BLaER1 (cell line): ENCODE measurements around the gene IMMP2L.

Source experiments
- H3K27ac ChIP-seq: shearing (Covaris generic); formaldehyde crosslinking; 2 replicates; pipeline ENCODE4 v1.8.1; 2022
- H3K27me3 ChIP-seq: shearing (Covaris generic); formaldehyde crosslinking; 2 replicates; pipeline ENCODE4 v1.8.1; 2022
- H3K36me3 ChIP-seq: shearing (Covaris generic); formaldehyde crosslinking; 2 replicates; pipeline ENCODE4 v1.8.1; 2022
- H3K4me1 ChIP-seq: shearing (Covaris generic); formaldehyde crosslinking; 2 replicates; pipeline ENCODE4 v1.8.1; 2022
- H3K4me2 ChIP-seq: shearing (Covaris generic); formaldehyde crosslinking; 2 replicates; pipeline ENCODE4 v1.8.1; 2022
- H3K4me3 ChIP-seq: shearing (Covaris generic); formaldehyde crosslinking; 2 replicates; pipeline ENCODE4 v1.8.1; 2022
- H3K9ac ChIP-seq: shearing (Covaris generic); formaldehyde crosslinking; 2 replicates; pipeline ENCODE4 v1.8.1; 2022
- H3K9me3 ChIP-seq: shearing (Covaris generic); formaldehyde crosslinking; 2 replicates; pipeline ENCODE4 v1.8.1; 2022
- H4K20me1 ChIP-seq: shearing (Covaris generic); formaldehyde crosslinking; 2 replicates; pipeline ENCODE4 v1.8.1; 2022
- Cebpa-rat ChIP-seq: shearing (Covaris generic); IDR thresholded peaks from 2 replicates; pipeline ENCODE4 v1.8.1; 2022

IMMP2L gene

DNA sequence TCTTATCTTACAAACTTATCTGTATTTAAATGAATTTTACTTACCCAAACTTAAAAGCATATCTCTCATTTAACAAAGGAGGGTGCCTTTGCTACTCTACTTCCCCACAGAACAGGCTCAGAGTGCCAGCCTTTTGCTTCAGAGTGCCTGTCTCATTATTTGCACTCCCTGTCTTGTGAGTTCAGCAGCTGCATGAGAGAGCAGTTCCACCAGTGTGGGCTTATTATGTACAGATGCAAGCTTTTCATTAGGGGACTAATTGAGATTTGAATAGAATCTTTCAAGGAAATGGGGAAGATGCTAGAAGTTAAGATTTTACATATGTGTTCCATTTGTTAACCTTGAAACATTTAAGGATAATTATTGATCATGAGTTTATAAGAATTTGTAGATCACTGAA is 781.6 kb downstream of the IMMP2L start:
- no peak overlapping the region for H3K27ac ChIP-seq
- no peaks in the 10 kb centered on the region for H3K9me3 ChIP-seq
- no peaks in the 10 kb centered on the region for H3K4me1 ChIP-seq
- no peak for TF ChIP-seq Cebpa-rat
- no peak overlapping the region for H3K4me2 ChIP-seq
- H3K27me3 ChIP-seq = no peaks in the 10 kb centered on the region
- no peak overlapping the region for H3K9ac ChIP-seq
- no peaks in the 10 kb centered on the region for H3K36me3 ChIP-seq
- H4K20me1 ChIP-seq = no peaks in the 10 kb centered on the region
- H3K4me3 ChIP-seq = no peak overlapping the region

DNA sequence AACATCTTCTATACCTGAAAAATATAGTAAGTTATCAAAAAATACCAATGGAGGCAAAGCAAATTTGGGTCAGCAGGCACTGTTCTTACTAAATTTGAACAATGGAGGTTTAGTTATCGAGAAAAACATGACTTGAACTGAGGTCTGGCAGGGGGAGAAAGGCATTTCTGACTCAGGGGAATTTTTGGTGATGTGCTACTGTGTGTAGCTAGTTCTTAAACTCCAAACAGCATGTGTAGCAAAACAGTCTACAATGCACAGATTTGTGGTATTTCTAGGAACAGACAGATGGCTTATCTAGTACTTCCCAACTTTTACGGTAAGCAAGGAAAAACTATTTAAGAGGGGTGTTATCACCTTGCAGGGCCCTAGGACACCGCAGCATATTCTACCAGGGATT is 783.0 kb downstream of the IMMP2L start:
- H3K36me3 ChIP-seq = no peaks in the 10 kb centered on the region
- no peaks in the 10 kb centered on the region for H3K4me1 ChIP-seq
- no peaks in the 10 kb centered on the region for H3K27me3 ChIP-seq
- H3K4me3 ChIP-seq = no peak overlapping the region
- H4K20me1 ChIP-seq = no peaks in the 10 kb centered on the region
- no peak overlapping the region for H3K9ac ChIP-seq
- H3K27ac ChIP-seq = no peak overlapping the region
- H3K9me3 ChIP-seq = no peaks in the 10 kb centered on the region
- H3K4me2 ChIP-seq = no peak overlapping the region
- TF ChIP-seq Cebpa-rat = no peak

DNA sequence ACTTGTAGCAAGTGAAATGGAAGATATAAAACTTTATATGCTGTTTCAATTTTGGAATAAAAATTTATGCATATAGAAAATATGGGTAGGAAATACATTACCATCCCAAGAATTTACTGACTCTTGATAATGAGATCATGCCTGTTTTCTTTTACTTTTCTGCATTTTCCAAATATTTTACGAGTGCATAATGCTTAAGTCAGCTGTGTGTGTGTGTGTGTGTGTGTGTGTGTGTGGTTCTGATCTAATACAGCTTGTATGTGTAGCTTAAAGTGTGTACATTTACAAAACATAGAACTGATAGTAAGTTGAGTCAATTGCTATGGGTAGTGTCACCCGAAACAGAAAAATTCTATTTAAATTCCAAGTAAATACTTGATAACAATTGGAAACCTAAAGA is 787.2 kb downstream of the IMMP2L start:
- H4K20me1 ChIP-seq = no peaks in the 10 kb centered on the region
- H3K36me3 ChIP-seq = no peaks in the 10 kb centered on the region
- H3K27ac ChIP-seq = no peak overlapping the region
- H3K4me3 ChIP-seq = no peak overlapping the region
- no peak overlapping the region for H3K9ac ChIP-seq
- no peaks in the 10 kb centered on the region for H3K4me1 ChIP-seq
- H3K4me2 ChIP-seq = no peak overlapping the region
- no peaks in the 10 kb centered on the region for H3K27me3 ChIP-seq
- H3K9me3 ChIP-seq = no peaks in the 10 kb centered on the region
- TF ChIP-seq Cebpa-rat = no peak

DNA sequence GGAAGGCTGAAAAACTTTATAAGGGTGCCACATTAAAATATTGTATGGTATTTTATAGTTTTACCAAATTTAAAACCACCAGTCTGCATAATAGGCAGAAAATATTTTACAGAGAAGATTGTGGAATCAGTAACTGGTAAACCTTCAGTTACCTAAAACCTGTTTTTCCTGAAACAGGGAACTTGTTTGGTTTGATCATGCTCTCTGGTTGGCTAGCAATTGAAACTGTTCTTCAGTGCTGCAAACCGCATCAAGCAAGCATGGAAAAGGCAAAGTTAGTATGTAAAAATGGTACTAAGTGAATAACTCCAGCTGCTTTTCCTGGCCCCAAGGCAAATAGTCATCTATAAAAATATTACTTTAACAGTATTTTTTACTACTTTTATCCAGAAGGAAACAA is 788.2 kb downstream of the IMMP2L start:
- H3K27ac ChIP-seq = no peak overlapping the region
- no peaks in the 10 kb centered on the region for H3K9me3 ChIP-seq
- no peaks in the 10 kb centered on the region for H3K4me1 ChIP-seq
- H3K4me2 ChIP-seq = no peak overlapping the region
- no peaks in the 10 kb centered on the region for H3K27me3 ChIP-seq
- H3K9ac ChIP-seq = no peak overlapping the region
- no peak for TF ChIP-seq Cebpa-rat
- H3K4me3 ChIP-seq = no peak overlapping the region
- no peaks in the 10 kb centered on the region for H3K36me3 ChIP-seq
- no peaks in the 10 kb centered on the region for H4K20me1 ChIP-seq

DNA sequence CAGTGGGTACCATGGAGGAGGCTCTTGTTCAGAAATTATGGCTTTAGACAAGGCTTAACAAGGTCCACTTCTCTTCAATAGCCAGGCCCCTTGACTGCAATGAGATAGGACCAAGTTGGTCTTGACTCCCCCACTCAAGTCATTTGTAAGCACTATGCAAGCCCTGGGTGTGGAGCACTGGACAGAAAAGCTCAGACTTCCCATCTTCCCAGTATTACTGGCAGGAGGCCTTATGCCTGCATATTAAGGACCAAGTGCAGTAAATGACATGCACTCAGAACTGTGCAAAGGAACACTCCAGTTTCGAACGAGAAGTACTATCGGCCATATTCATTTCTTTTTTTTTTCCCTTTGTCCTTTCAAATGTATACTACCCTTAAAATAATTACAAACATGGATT is 789.7 kb downstream of the IMMP2L start:
- Histone ChIP-seq H3K4me3 (no peak overlapping the region), H3K4me2 (no peak overlapping the region), H3K4me1 (no peaks in the 10 kb centered on the region), H3K9me3 (no peaks in the 10 kb centered on the region), H3K27ac (no peak overlapping the region), H3K27me3 (no peaks in the 10 kb centered on the region), H3K9ac (no peak overlapping the region), H3K36me3 (no peaks in the 10 kb centered on the region), H4K20me1 (no peaks in the 10 kb centered on the region)
- no peak for TF ChIP-seq Cebpa-rat

DNA sequence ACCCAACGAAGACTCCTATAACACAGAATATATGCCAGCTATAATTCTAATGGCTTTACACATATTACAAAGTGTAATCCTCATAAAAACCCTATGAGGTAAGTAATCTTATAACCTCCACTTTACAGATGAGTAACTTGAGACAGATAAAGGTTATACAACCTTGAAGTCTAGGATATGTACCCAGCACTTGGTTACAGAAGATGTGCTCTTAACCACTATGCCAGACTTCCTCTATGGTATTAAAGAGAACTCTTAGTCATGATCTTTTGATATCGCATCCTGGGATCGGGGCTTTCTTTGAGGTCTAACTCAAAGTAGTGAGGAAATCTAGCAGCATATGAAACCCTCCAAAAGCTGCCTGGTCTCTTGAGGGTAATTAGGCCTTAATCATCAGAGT is 790.6 kb downstream of the IMMP2L start:
- Histone ChIP-seq H3K9ac (no peak overlapping the region), H3K36me3 (no peaks in the 10 kb centered on the region), H3K4me1 (no peaks in the 10 kb centered on the region), H3K9me3 (no peaks in the 10 kb centered on the region), H3K4me3 (no peak overlapping the region), H3K4me2 (no peak overlapping the region), H4K20me1 (no peaks in the 10 kb centered on the region), H3K27me3 (no peaks in the 10 kb centered on the region), H3K27ac (no peak overlapping the region)
- no peak for TF ChIP-seq Cebpa-rat

DNA sequence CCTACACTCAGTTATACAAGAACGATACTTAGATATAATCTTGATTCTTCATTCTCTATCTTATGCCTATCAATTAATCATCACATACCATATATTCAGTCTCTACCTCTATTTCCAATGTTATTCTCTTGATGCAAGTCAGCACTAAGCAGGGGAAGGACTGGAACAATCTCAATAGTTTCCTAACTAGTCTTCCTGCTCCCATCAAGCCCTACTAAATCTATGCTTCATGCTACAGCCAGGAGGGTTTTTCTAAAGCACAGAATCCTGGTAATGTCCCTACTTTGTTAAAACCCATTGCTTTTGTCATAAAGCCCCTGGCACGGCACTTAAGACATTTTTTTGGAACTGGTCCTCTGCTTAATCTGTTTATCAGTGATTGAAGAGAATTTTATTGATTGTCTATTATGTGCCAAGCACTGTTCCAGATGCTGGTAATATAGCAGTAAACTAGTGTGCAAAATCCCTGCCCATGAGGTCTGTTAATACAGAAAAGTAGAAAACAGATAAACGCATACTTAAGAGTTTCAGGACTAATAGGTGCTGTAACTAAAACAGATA is 794.7 kb downstream of the IMMP2L start:
- H3K9me3 ChIP-seq = no peaks in the 10 kb centered on the region
- no peaks in the 10 kb centered on the region for H3K4me1 ChIP-seq
- H4K20me1 ChIP-seq = no peaks in the 10 kb centered on the region
- no peak for TF ChIP-seq Cebpa-rat
- no peak overlapping the region for H3K9ac ChIP-seq
- no peak overlapping the region for H3K4me3 ChIP-seq
- H3K27ac ChIP-seq = no peak overlapping the region
- H3K36me3 ChIP-seq = no peaks in the 10 kb centered on the region
- H3K27me3 ChIP-seq = no peaks in the 10 kb centered on the region
- no peak overlapping the region for H3K4me2 ChIP-seq

DNA sequence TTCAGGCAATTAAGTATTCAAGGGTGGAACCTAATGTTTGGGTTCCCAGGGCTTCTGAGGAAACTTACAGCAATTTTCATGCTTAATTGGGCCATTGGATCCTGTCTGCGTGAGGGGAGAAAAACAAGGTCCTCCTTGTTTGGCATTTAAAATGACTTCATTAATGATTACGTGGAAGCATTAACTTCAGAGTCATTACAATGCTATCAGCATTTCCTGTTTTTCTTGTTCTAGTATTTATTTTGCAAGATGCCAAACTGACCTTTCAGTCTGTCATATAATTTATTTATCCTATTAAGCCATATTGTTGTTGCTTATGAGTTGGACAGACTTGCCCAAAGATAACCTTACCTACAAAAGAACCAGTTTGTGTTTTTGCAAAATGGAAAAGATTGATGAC is 795.4 kb downstream of the IMMP2L start:
- no peak overlapping the region for H3K9ac ChIP-seq
- H3K4me3 ChIP-seq = no peak overlapping the region
- no peaks in the 10 kb centered on the region for H3K27me3 ChIP-seq
- H3K4me2 ChIP-seq = no peak overlapping the region
- no peaks in the 10 kb centered on the region for H3K36me3 ChIP-seq
- H4K20me1 ChIP-seq = no peaks in the 10 kb centered on the region
- no peak overlapping the region for H3K27ac ChIP-seq
- no peaks in the 10 kb centered on the region for H3K4me1 ChIP-seq
- no peaks in the 10 kb centered on the region for H3K9me3 ChIP-seq
- TF ChIP-seq Cebpa-rat = no peak

DNA sequence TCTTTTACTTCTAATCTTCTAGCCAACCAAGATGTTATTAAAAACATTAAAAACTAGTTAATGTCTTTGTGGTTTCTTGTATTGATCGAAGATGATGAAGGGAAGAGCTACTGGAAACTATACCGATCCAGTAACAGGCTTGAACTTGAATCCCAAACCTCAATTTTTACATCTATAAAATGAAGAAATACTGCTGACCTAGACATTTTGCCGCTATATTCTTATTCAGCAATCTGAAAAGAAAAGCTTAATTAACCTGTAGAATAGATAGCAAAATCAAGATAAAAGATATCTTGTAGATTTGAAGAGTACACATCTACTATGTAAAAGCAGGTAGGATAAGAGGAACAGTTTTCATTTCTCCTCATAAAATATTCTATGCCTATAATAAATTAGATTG is 797.4 kb downstream of the IMMP2L start:
- Histone ChIP-seq H3K9ac (no peak overlapping the region), H3K4me3 (no peak overlapping the region), H3K27me3 (no peaks in the 10 kb centered on the region), H3K27ac (no peak overlapping the region), H3K4me2 (no peak overlapping the region), H4K20me1 (no peaks in the 10 kb centered on the region), H3K9me3 (no peaks in the 10 kb centered on the region), H3K4me1 (no peaks in the 10 kb centered on the region), H3K36me3 (no peaks in the 10 kb centered on the region)
- no peak for TF ChIP-seq Cebpa-rat

DNA sequence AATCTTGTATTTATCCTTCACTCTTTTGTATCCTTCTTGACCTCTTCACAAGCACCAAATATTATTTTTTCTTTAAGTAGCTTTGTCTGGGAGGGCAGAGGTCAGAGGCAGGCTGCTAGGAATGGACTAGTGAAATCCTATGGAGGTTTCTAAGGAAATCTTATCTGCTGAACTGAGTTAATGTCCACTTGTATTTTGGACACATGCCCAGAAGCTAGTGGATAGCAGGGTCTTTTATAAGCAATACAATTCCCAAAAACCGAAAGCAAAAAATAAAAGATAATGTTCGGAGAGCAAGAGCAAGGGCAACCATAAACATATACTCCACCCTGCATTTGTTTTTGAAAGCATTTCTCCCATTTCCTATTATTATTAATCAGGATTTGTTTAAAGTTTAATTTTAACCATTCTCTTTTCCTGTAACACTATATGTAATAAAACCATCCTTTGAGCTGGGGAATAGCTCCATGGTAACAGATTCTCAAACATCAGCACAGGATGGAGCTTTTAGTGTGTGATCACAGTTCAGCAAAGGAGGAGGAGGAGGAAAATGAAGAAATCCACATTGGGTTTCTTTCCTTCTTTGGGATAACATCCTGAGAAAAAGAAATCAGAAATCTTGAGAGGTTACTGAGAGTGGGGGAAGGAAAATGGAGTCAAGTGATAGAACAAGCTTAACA is 799.6 kb downstream of the IMMP2L start:
- Histone ChIP-seq H3K4me2 (no peak overlapping the region), H3K27ac (no peak overlapping the region)
- no peak for TF ChIP-seq Cebpa-rat

DNA sequence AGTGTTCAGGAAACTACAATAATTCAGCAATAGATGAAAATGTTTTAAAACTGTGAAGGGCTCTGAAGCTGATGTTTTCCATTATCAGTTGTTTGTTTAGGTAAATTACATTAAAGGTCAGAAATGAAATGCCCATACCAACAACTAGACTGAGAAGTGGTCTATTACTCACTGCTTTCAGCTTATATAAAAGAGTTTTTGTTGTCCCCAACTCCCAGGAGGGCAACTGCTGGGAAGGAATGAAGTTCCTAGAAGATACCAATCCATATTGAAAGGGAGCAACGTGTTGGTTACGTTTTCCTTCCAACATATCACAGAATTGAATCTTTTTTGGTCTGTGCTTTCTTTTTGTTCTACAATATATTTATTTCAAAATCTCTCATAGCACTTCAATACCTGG is 802.0 kb downstream of the IMMP2L start:
- H3K9ac ChIP-seq = no peak overlapping the region
- no peaks in the 10 kb centered on the region for H3K36me3 ChIP-seq
- H4K20me1 ChIP-seq = no peaks in the 10 kb centered on the region
- no peak for TF ChIP-seq Cebpa-rat
- H3K27ac ChIP-seq = no peak overlapping the region
- no peak overlapping the region for H3K4me3 ChIP-seq
- H3K4me1 ChIP-seq = no peaks in the 10 kb centered on the region
- no peaks in the 10 kb centered on the region for H3K27me3 ChIP-seq
- no peak overlapping the region for H3K4me2 ChIP-seq
- no peaks in the 10 kb centered on the region for H3K9me3 ChIP-seq

More for the DNA sequence above, 799.6 kb downstream of the IMMP2L start:
- no peaks in the 10 kb centered on the region for H3K27me3 ChIP-seq
- H3K4me1 ChIP-seq = no peaks in the 10 kb centered on the region
- no peaks in the 10 kb centered on the region for H3K36me3 ChIP-seq
- no peak overlapping the region for H3K9ac ChIP-seq
- H3K4me3 ChIP-seq = no peak overlapping the region
- no peaks in the 10 kb centered on the region for H4K20me1 ChIP-seq
- no peaks in the 10 kb centered on the region for H3K9me3 ChIP-seq
